ENCODE data around the gene WNT3A. TPM values are rescaled to one million over a fixed set of nuclear protein-coding genes. Genes with fewer than 3 reads are reported as not detected.

WNT3A gene
- polyA plus RNA-seq, 1 donor, result not detected

DNA sequence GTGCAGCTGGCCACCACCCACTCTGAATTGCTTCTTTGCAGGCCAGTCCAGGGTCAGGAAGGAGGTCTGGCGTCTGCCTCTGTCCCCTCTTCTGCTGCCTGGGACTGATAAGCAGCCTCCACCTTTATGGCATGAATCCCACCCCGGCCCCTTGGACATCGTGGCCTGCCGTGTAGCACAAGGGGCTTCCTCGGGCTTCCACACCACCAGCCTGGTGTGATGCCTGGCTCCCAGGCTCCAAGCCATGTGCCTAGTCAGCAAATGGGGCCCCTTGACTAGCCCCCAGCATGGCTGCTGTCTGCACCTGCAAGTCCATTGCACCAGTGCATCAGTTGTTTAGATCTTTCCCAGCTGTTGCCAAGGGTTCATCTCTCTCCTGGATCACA is 65.9 kb downstream of the WNT3A start:
- no peak for DNase-seq

GRCh38 chr1:228073061-228073856 is 66.5 kb downstream of the WNT3A start:
- DNase-seq, result no peak

DNA sequence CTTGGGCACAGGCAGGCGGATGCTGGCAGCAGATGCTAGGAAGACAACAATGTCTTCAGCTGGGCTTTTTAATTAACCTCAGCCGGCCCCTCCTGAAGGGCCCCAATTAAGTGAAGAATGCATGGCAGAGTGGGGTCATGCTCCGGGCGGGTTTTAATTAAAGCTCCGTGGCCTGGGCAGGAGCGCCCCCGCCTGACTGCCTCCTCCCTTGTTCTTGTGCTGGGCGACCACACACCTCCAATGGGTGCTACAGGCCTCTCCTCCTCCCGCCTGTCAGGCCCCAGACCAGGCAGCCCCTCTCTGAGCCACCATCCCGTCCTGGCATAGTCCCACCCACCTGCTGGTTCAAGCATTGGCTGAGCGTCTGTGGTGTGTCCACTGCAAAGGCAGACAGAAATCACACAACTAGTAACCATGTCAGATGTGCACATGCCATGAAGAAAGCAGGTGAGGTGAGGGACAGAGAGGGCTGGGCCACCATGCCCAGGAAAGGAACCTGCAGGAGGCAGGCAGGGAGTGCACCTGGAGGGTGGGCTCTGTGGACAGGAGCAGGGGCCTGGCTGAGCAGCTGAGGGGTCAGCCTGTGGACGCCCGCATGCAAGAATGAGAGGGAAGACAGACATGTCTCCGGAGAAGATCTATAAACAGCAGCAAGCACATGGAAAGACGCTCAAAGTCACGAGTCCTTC is 67.2 kb downstream of the WNT3A start:
- DNase-seq, result no peak

GRCh38 chr1:228074954-228075730 is 68.3 kb downstream of the WNT3A start:
- DNase-seq, result no peak

DNA sequence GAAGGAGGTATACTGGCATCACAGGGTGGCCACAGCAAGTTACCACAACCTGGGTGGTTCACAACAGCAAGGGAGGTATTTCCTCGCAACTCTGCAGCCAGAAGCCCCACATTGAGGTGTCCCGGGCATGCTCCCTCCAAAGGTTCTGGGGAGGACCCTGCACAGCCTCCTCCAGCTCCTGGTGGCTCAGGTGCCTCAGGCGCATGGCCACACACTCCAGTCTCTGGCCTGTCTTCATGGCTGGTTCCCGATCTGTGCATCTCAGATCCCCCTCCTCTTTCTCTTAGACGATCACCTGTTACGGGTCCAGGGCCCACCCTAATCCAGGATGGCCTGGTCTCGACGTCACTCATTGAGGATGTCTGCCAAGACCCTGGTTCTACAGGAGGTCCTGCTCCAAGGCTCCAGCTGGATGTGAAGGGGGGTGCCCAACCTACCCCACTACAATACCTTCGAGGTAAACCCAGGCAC is 69.0 kb downstream of the WNT3A start:
- DNase-seq, result no peak

DNA sequence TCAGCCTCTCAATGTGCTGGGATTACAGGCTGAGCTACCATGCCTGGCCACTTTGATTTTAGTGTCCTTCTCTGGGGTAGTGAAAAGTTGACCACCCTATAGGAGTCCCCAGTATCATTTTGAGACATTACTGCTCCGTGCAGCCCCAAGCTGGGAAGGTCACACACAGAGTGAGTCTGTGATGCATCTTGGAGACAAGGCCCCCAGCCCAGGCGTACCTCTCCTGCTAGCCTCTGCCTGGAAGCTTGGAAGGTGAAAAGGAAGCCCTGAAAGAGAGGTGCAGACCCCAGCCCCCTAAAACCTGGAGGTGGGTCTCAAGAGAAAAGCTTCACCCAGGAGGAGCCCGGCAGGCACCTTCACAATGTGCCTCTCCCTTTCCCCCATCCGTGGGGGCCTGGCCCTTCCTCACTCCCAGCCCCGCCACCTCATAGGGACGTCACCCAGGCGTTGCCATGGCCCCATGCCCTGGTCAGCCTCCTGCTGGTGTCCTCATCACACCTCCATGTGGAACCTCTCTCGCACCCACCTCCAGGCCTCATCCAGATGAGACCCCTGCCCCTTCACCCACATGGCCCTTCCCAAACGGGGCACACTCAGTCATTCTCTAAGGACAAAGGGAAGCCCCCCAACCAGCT is 70.1 kb downstream of the WNT3A start:
- no peak for DNase-seq

GRCh38 chr1:228077565-228078330 is 71.0 kb downstream of the WNT3A start:
- DNase-seq, result no peak

GRCh38 chr1:228079013-228079412 is 72.2 kb downstream of the WNT3A start:
- DNase-seq, result no peak

GRCh38 chr1:228079601-228080263 is 72.9 kb downstream of the WNT3A start:
- no peak for DNase-seq

DNA sequence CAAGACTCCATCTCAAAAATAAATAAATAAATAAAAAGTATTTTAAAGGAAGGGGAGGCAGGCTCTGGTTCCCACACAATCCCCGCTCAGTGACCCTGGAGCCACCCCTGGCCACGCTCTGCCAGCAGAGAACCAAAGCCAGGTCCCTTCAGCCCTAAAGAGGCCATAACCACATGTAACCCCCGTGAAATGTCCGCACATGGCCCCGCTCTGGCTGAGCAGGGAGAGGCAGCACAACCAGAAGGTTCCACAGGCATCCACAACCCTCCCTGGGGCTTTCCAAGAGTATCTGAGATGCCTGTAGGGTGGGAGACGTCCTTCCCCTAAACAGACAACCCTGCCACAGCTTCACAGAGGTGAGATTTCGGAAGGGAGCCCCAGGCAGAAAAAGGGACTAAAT is 74.3 kb downstream of the WNT3A start:
- DNase-seq, result no peak

GRCh38 chr1:228081578-228082213 is 74.9 kb downstream of the WNT3A start:
- no peak for DNase-seq

DNA sequence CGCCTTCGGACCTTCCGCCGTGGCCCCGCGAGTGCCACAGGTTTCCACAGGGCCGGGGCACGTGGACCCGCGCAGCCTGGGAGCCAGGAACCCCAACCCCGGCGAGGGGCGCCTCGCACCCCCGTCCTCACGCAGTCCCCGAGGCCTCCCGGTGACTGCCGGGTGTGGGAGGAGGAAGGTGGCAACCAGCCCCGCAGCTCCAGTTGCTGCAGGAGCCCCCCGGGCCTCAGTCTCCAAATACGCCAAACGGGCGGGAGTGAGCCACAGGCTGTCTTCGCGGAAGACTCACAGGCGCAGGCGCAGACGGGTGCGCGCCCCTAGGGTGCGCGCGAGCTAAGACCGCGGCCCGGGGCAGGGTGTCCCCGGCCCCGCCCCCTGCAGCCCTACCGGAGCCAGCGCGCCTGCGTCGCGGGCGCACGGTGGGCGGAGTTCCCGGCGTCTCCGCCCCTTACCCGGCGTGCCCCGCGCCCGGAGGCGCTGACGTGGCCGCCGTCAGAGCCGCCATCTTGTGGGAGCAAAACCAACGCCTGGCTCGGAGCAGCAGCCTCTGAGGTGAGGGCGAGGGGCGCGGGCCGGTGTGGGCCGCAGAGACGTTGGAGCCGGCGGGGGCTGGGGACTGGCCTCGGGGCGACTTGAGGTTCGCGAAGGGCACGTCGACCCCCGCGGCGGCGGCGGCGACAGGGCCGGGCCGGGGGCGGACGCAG is 75.6 kb downstream of the WNT3A start, which contains the start of gene ARF1:
Gene ARF1 (plus strand): TSS at position 495 of the 704 bp plus-strand sequence. CDS start 14,407 bp downstream, outside the sequence.
- DNase-seq, result peak; percentile 98

GRCh38 chr1:228082918-228083870 is 76.4 kb downstream of the WNT3A start:
- peak; percentile 76 for DNase-seq

DNA sequence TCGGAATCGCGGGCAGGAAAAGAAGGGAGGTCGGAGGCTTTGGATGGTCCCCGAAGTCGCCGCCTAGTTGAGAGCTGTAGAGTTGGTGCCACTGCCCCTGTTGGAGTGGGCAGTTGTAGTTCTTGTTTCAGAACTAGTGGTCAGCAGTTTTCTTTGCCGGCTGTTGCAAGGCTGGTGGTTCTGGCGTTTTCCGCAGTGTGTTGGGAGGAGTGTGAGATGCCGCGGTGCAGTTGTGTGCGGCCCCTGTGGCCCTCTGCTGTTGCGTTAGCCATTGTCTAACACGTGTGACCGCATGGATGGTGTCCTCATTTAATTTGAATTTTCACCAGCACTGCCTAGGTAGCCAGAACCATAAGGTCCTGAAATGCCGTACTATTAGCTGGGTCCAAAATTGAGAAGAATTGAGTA is 77.1 kb downstream of the WNT3A start:
- no peak for DNase-seq

DNA sequence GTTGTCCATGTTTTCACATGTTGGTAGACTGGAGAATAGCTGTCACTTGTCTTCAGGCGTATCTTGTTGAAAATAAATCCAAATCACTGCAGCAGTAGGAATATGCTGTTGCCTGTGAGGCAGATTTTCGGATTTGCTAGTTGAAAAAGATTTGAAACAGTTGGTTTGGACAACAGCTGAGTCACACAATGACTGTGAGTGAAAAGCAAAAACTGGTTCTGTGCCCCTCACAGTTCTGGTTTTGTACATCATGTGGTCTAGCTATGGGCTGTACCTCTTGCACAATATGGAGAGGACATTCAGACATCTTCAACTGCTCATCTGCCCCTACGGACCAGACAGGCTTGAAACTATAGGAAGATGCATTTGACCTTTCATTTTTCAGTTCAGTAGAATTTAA is 77.5 kb downstream of the WNT3A start:
- no peak for DNase-seq

DNA sequence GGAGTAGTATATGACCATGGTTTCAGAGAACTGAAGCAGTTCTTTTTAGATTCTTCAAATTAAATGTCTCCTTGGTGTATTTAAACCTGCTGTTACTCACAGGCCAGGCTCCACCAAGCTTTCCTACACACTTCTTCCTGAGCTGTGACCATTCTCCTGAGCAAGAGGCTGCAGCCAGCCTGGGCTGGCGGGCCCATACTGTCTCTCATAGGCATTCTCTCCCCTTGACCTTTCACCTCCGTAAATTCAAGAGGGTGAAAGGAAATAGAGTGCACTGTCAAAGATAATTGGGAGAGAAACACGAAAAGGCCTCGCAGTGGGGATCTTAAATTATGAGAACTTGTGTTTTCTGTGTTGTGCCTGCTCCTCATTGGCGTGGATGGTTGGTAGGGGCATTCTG is 78.0 kb downstream of the WNT3A start:
- no peak for DNase-seq

- no peak for DNase-seq
Observed at GRCh38 chr1:228085287-228085951, 78.6 kb downstream of the WNT3A start.

- DNase-seq, result no peak
Observed at GRCh38 chr1:228087771-228088251, 81.0 kb downstream of the WNT3A start.

Data from hindlimb muscle (tissue), 1 donor.